Gastroesophageal sphincter (tissue), 4 donors: ENCODE results near the gene LYPD5. TPM values are rescaled to one million over a fixed set of nuclear protein-coding genes. Genes with fewer than 3 reads are reported as not detected.

ENCODE experiments used
- ATAC-seq: fragments of 150-250 bp; one replicate; pipeline ENCODE4 v1.9.1; 2016; ENCODE audit warnings: mild to moderate bottlenecking, moderate library complexity
- H3K27ac ChIP-seq, 4 donors: fragments of 200-600 bp; sonication (generic) in 3 of 4; 1 replicate in 3 of 4; 2 replicates in 1 of 4; pipeline ENCODE4 v1.5.1; 2016 to 2019
- H3K27me3 ChIP-seq: fragments of 200-600 bp; sonication (generic); one replicate; pipeline ENCODE4 v1.5.1; 2019
- H3K36me3 ChIP-seq, 2 donors: fragments of 200-600 bp; sonication (generic); one replicate each; pipeline ENCODE4 v1.5.1; 2019; ENCODE audit warnings: control low read depth in 1 of 2
- H3K4me1 ChIP-seq, 3 donors: fragments of 200-600 bp; sonication (generic); 1 replicate in 2 of 3; 2 replicates in 1 of 3; pipeline ENCODE4 v1.5.1; 2016 to 2019; ENCODE audit warnings: control low read depth in 2 of 3
- H3K4me3 ChIP-seq, 2 donors: fragments of 200-600 bp; sonication (generic); one replicate each; pipeline ENCODE4 v1.5.1; 2019; ENCODE audit warnings: mild to moderate bottlenecking in 1 of 2, moderate library complexity in 1 of 2
- H3K9me3 ChIP-seq, 3 donors: fragments of 200-600 bp; sonication (generic); one replicate each; pipeline ENCODE4 v1.5.1; 2017 to 2019; ENCODE audit warnings: control low read depth in 2 of 3
- CTCF ChIP-seq, 4 experiments: fragments of 200-600 bp in 2 of 4; fragments of 450-650 bp in 2 of 4; sonication (generic) in 1 of 4; IDR thresholded peaks; one replicate each; pipeline ENCODE4 v1.5.1; 2017 to 2019; ENCODE audit warnings: antibody characterized with exemption in 4 of 4, mild to moderate bottlenecking in 2 of 4, moderate library complexity in 2 of 4
- EP300 ChIP-seq: sonication (generic); formaldehyde crosslinking; IDR thresholded peaks from one replicate; pipeline ENCODE4 v1.6.1; 2017; ENCODE audit warnings: antibody characterized with exemption, mild to moderate bottlenecking
- POLR2A ChIP-seq, 2 donors: fragments of 450-650 bp; IDR thresholded peaks; one replicate each; pipeline ENCODE4 v1.6.1; 2017; ENCODE audit warnings: antibody characterized with exemption in 2 of 2, mild to moderate bottlenecking in 2 of 2, moderate library complexity in 1 of 2
- POLR2AphosphoS5 ChIP-seq: sonication (generic); formaldehyde crosslinking; IDR thresholded peaks from one replicate; pipeline ENCODE4 v1.6.1; 2017; ENCODE audit warnings: antibody characterized with exemption
- WGBS, 2 donors: methylation state at CpG; one replicate each; pipeline ENCODE4 v1.1.5; 2018; ENCODE audit warnings: low coverage in 1 of 2; 5-methylcytosine and 5-hydroxymethylcytosine counted together
- total RNA-seq, 4 donors: library from RNA; depleted of rRNA; stranded (reverse); fragments of >200 nt; gene quantifications; one replicate each; pipeline ENCODE4 v1.1.0, GENCODE V29; 2016

The LYPD5 gene
- total RNA-seq, 4 donors from 2014 or later, result 3.1 to 9.8 (median 5.2) TPM

- peak overlapping the region in 1 of 2 donors; percentile 16 for H3K4me3 ChIP-seq
- H3K36me3 ChIP-seq, result no peaks in the 10 kb centered on the region
- H3K9me3 ChIP-seq, result no peaks in the 10 kb centered on the region
- H3K27ac ChIP-seq, result no peak overlapping the region
- TF ChIP-seq CTCF (IDR thresholded peaks at IDR 0.05) (no peak), POLR2A (IDR thresholded peaks at IDR 0.05) (no peak), POLR2AphosphoS5 (no peak), EP300 (no peak)
- peaks cover 23% of the 10 kb centered on the region for H3K27me3 ChIP-seq
- peaks cover 0 to 10% (median 0%) of the 10 kb centered on the region in 3 donors for H3K4me1 ChIP-seq
- no peak for ATAC-seq
- WGBS, 2 donors, result 50 to 70% methylated on average over 2 of the region's 2 CpGs
Measured at GRCh38 chr19:43804432-43804831, 2.2 kb upstream of the LYPD5 start.

GRCh38 chr19:43799502-43800142 lies 2.6 kb downstream of the LYPD5 start:
- H3K4me1 ChIP-seq, result peaks cover 0 to 14% (median 0%) of the 10 kb centered on the region in 3 donors
- H3K27me3 ChIP-seq, result peaks cover 51% of the 10 kb centered on the region
- no peaks in the 10 kb centered on the region for H3K36me3 ChIP-seq
- H3K9me3 ChIP-seq, result no peaks in the 10 kb centered on the region
- H3K4me3 ChIP-seq, result peak overlapping the region in 1 of 2 donors; percentile 54
- peak; percentile 7 for TF ChIP-seq POLR2AphosphoS5
- TF ChIP-seq EP300, result no peak
- no CpG with 5 or more reads among the region's 6 CpGs for WGBS, 2 donors
- peak overlapping the region in 1 of 4 donors; percentile 40 for H3K27ac ChIP-seq
- ATAC-seq, result peak; percentile 75

GRCh38 chr19:43798546-43799409 lies 3.5 kb downstream of the LYPD5 start:
- no peaks in the 10 kb centered on the region for H3K36me3 ChIP-seq
- ATAC-seq, result peak; percentile 46
- no peaks in the 10 kb centered on the region for H3K9me3 ChIP-seq
- WGBS, 2 donors, result 13 to 33% methylated on average over 8 to 33 of the region's 70 CpGs
- peaks cover 0 to 14% (median 0%) of the 10 kb centered on the region in 3 donors for H3K4me1 ChIP-seq
- peaks cover 58% of the 10 kb centered on the region for H3K27me3 ChIP-seq
- H3K27ac ChIP-seq, result peak overlapping the region in 1 of 4 donors; percentile 40
- no peak for TF ChIP-seq POLR2A (IDR thresholded peaks at IDR 0.05)
- H3K4me3 ChIP-seq, result peak overlapping the region; percentile 22 to 54

GRCh38 chr19:43798026-43798545 lies 4.2 kb downstream of the LYPD5 start:
- TF ChIP-seq CTCF (IDR thresholded peaks at IDR 0.05), result no peak
- no peak for TF ChIP-seq POLR2A (IDR thresholded peaks at IDR 0.05)
- no peak for TF ChIP-seq POLR2AphosphoS5
- no peak for TF ChIP-seq EP300
- no CpG with 5 or more reads among the region's 5 CpGs for WGBS, 2 donors
- H3K9me3 ChIP-seq, result no peaks in the 10 kb centered on the region
- H3K27me3 ChIP-seq, result peaks cover 65% of the 10 kb centered on the region
- H3K36me3 ChIP-seq, result no peaks in the 10 kb centered on the region
- peak overlapping the region; percentile 22 to 54 for H3K4me3 ChIP-seq
- peak overlapping the region in 1 of 4 donors; percentile 40 for H3K27ac ChIP-seq
- no peak for ATAC-seq
- peaks cover 0 to 14% (median 0%) of the 10 kb centered on the region in 3 donors for H3K4me1 ChIP-seq

- Histone ChIP-seq H3K4me1 (peaks cover 0 to 14% (median 0%) of the 10 kb centered on the region in 3 donors), H3K9me3 (no peaks in the 10 kb centered on the region), H3K27me3 (peaks cover 67% of the 10 kb centered on the region), H3K36me3 (no peaks in the 10 kb centered on the region), H3K27ac (no peak overlapping the region), H3K4me3 (no peak overlapping the region)
- WGBS, 2 donors, result 80 to 82% methylated on average over 1 to 2 of the region's 7 CpGs
- no peak for TF ChIP-seq EP300
- no peak for TF ChIP-seq POLR2AphosphoS5
- no peak for TF ChIP-seq CTCF (IDR thresholded peaks at IDR 0.05)
- TF ChIP-seq POLR2A (IDR thresholded peaks at IDR 0.05), result no peak
- no peak for ATAC-seq
Measured at GRCh38 chr19:43797556-43797955, 4.7 kb downstream of the LYPD5 start.
